ENCODE data around the gene RBP4. TPM values are rescaled to one million over a fixed set of nuclear protein-coding genes. Genes with fewer than 3 reads are reported as not detected.

Gene RBP4
- polyA plus RNA-seq, 3 donors: 0.25 to 0.64 TPM; not detected in 1

- peaks cover 14 to 29% (median 18%) of the 10 kb centered on the region in 3 donors for H3K27me3 Mint-ChIP-seq (ENCODE audit: low read depth in 3 of 3)
- no peak overlapping the region for H3K27ac ChIP-seq (ENCODE audit: low read depth in 1 of 2, low read length in 2 of 2)
- WGBS (ENCODE audit: insufficient coverage): no CpG with 5 or more reads among the region's 3 CpGs
Measured at GRCh38 chr10:93573924-93574323, 27.1 kb downstream of the RBP4 start.

DNA sequence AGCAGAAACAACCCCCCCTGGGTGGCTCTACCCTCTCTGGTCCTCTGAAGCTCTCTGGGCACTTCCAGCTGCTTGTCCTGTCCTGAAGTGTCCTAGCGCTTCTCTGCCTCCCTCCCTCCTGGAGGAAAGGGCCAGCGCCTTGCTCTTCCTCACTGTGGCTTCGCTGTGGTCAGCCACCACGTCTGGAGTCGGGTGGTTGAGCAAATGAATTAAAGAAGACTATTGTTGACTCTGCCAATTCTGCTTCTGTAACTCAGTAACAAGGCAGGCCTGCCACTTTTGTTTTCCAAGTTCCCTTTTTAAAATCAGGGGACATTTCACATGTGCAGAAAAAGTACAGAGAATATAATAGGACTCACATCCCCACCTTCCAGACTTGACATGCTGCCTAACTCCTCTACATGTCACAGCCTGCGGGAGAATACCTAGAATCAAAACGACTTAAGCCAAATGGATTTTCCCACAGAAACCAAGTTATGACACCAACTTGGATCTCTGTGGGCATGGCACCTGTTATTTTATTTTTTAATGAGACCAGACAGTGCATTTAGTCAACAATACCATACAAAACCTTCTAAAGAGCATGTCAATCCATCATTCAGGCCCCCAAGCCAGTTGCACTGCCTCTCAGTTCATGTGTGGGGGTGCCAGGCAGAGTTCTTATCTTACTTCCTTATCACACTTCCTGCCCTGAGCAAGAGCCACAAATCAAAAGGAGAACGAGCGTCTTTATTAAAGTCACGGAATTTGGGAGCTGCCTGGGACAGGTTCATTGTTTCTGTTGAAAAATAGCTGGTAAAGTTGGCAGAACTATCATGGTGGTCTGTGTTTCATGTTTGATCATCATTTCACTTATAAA is 27.8 kb downstream of the RBP4 start:
- TF ChIP-seq, protein P1, sequence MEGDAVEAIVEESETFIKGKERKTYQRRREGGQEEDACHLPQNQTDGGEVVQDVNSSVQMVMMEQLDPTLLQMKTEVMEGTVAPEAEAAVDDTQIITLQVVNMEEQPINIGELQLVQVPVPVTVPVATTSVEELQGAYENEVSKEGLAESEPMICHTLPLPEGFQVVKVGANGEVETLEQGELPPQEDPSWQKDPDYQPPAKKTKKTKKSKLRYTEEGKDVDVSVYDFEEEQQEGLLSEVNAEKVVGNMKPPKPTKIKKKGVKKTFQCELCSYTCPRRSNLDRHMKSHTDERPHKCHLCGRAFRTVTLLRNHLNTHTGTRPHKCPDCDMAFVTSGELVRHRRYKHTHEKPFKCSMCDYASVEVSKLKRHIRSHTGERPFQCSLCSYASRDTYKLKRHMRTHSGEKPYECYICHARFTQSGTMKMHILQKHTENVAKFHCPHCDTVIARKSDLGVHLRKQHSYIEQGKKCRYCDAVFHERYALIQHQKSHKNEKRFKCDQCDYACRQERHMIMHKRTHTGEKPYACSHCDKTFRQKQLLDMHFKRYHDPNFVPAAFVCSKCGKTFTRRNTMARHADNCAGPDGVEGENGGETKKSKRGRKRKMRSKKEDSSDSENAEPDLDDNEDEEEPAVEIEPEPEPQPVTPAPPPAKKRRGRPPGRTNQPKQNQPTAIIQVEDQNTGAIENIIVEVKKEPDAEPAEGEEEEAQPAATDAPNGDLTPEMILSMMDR (IDR thresholded peaks at IDR 0.05): no peak
- intact Hi-C loops (cut with micrococcal nuclease): no loop called here
- no CpG with 5 or more reads among the region's 10 CpGs for WGBS (ENCODE audit: insufficient coverage)
- H3K4me3 ChIP-seq (replicated peaks in 1 of 3; ENCODE audit: low read depth in 2 of 3, low read length in 3 of 3): peak overlapping the region in 1 of 3 experiments; percentile 61
- peaks cover 10 to 20% of the 10 kb centered on the region in 2 donors for H3K27me3 ChIP-seq (ENCODE audit: control insufficient read depth in 2 of 2, insufficient read depth in 2 of 2, low read length in 2 of 2)
- peaks cover 10% of the 10 kb centered on the region in 2 donors for H3K36me3 Mint-ChIP-seq
- H4K20me1 ChIP-seq (ENCODE audit: insufficient read depth, low read length): no peaks in the 10 kb centered on the region
- H3K27ac Mint-ChIP-seq: peak overlapping the region in 6 of 7 donors; percentile 51 to 85 (median 78)
- H3K36me3 ChIP-seq (replicated peaks in 1 of 2; ENCODE audit: control insufficient read depth in 1 of 2, insufficient read depth in 2 of 2, low read length in 2 of 2): no peaks in the 10 kb centered on the region
- DNase-seq: peak; percentile 28 to 59 (median 44)
- H3K27ac ChIP-seq (ENCODE audit: low read depth in 1 of 2, low read length in 2 of 2): peak overlapping the region; percentile 14 to 20
- peaks cover 35% of the 10 kb centered on the region for H3K4me1 Mint-ChIP-seq
- H3K27me3 Mint-ChIP-seq (ENCODE audit: low read depth in 3 of 3): peaks cover 20 to 36% (median 25%) of the 10 kb centered on the region in 3 donors
- H3K4me1 ChIP-seq (ENCODE audit: control insufficient read depth in 1 of 2, insufficient read depth in 2 of 2, low read length in 2 of 2): peaks cover 27 to 43% of the 10 kb centered on the region in 2 donors
- H3K4me3 Mint-ChIP-seq: peak overlapping the region; percentile 54 to 84
- no peak overlapping the region for H2AFZ ChIP-seq (ENCODE audit: insufficient read depth, low read depth, low read length, poor library complexity, severe bottlenecking)
- H3K9me3 ChIP-seq (replicated peaks in 1 of 2; ENCODE audit: control insufficient read depth in 1 of 2, insufficient read depth in 1 of 2, low read length in 2 of 2): peaks cover 0 to under 1% of the 10 kb centered on the region in 2 donors
- no peak overlapping the region for H3K9ac ChIP-seq (ENCODE audit: insufficient read depth, low read length, poor library complexity, severe bottlenecking)
- H3K9me3 Mint-ChIP-seq: peaks cover 0 to 5% (median 0%) of the 10 kb centered on the region in 7 donors
- H3K79me2 ChIP-seq (ENCODE audit: insufficient read depth, low read length): no peaks in the 10 kb centered on the region
- H3K4me2 ChIP-seq (replicated peaks; ENCODE audit: extremely low read depth, low read length, poor library complexity, severe bottlenecking): peak overlapping the region; percentile 70

More at GRCh38 chr10:93573924-93574323, 27.1 kb downstream of the RBP4 start:
- intact Hi-C loops (cut with micrococcal nuclease): no loop called here
- no peak overlapping the region for H2AFZ ChIP-seq (ENCODE audit: insufficient read depth, low read depth, low read length, poor library complexity, severe bottlenecking)
- peaks cover 3 to 14% of the 10 kb centered on the region in 2 donors for H3K27me3 ChIP-seq (ENCODE audit: control insufficient read depth in 2 of 2, insufficient read depth in 2 of 2, low read length in 2 of 2)
- no peaks in the 10 kb centered on the region for H4K20me1 ChIP-seq (ENCODE audit: insufficient read depth, low read length)
- H3K36me3 Mint-ChIP-seq: peaks cover 11 to 13% of the 10 kb centered on the region in 2 donors
- peaks cover 25 to 39% of the 10 kb centered on the region in 2 donors for H3K4me1 ChIP-seq (ENCODE audit: control insufficient read depth in 1 of 2, insufficient read depth in 2 of 2, low read length in 2 of 2)
- H3K36me3 ChIP-seq (replicated peaks in 1 of 2; ENCODE audit: control insufficient read depth in 1 of 2, insufficient read depth in 2 of 2, low read length in 2 of 2): no peaks in the 10 kb centered on the region
- no peak for DNase-seq
- TF ChIP-seq, protein P1 (IDR thresholded peaks at IDR 0.05): no peak
- H3K4me1 Mint-ChIP-seq: peaks cover 32% of the 10 kb centered on the region
- no peak overlapping the region for H3K27ac Mint-ChIP-seq
- peak overlapping the region in 1 of 3 experiments; percentile 61 for H3K4me3 ChIP-seq (replicated peaks in 1 of 3; ENCODE audit: low read depth in 2 of 3, low read length in 3 of 3)
- H3K9ac ChIP-seq (ENCODE audit: insufficient read depth, low read length, poor library complexity, severe bottlenecking): no peak overlapping the region
- no peaks in the 10 kb centered on the region for H3K79me2 ChIP-seq (ENCODE audit: insufficient read depth, low read length)
- peak overlapping the region in 1 of 2 donors; percentile 35 for H3K4me3 Mint-ChIP-seq
- H3K9me3 Mint-ChIP-seq: peaks cover 0 to 4% (median 2%) of the 10 kb centered on the region in 7 donors
- no peaks in the 10 kb centered on the region for H3K9me3 ChIP-seq (replicated peaks in 1 of 2; ENCODE audit: control insufficient read depth in 1 of 2, insufficient read depth in 1 of 2, low read length in 2 of 2)
- peak overlapping the region; percentile 70 for H3K4me2 ChIP-seq (replicated peaks; ENCODE audit: extremely low read depth, low read length, poor library complexity, severe bottlenecking)
